Calu3 (cell line): Measurements from ENCODE around the gene GPLD1. TPM values are rescaled to one million over a fixed set of nuclear protein-coding genes. Genes with fewer than 3 reads are reported as not detected.

Experiments used
- BruUV-seq: library from RNA; stranded (reverse); fragments of 400-500 nt; replicated peaks from 2 replicates; lab custom pipeline; 2021; lab: Mats Ljungman, UMichigan
- CTCF ChIA-PET: fragments of 300-600 bp; sonication (Branson Sonifier 250); formaldehyde crosslinking; loops from one replicate; lab custom pipeline; 2022; ENCODE audit warnings: antibody characterized with exemption; lab: Charles Lee
- DNase-seq: peaks from one replicate; pipeline ENCODE4 v3.0.0; 2022
- H3K27ac Mint-ChIP-seq: one replicate; pipeline ENCODE4 v1.8.0; 2022; ENCODE audit warnings: mixed read lengths; ENCODE audit not compliant: unreplicated experiment
- H3K27me3 Mint-ChIP-seq: one replicate; pipeline ENCODE4 v1.8.0; 2022; ENCODE audit warnings: mixed read lengths; ENCODE audit not compliant: unreplicated experiment
- H3K36me3 Mint-ChIP-seq: one replicate; pipeline ENCODE4 v1.8.0; 2022; ENCODE audit warnings: mild to moderate bottlenecking, moderate library complexity, mixed read lengths; ENCODE audit not compliant: insufficient read depth, unreplicated experiment
- H3K4me1 Mint-ChIP-seq: one replicate; pipeline ENCODE4 v1.8.0; 2022; ENCODE audit warnings: mild to moderate bottlenecking, low read depth, mixed read lengths; ENCODE audit not compliant: unreplicated experiment
- H3K4me3 Mint-ChIP-seq: one replicate; pipeline ENCODE4 v1.8.0; 2022; ENCODE audit warnings: mild to moderate bottlenecking, low read depth, moderate library complexity, mixed read lengths; ENCODE audit not compliant: unreplicated experiment
- H3K9me3 Mint-ChIP-seq: one replicate; pipeline ENCODE4 v1.8.0; 2022; ENCODE audit warnings: low read depth, mixed read lengths; ENCODE audit not compliant: unreplicated experiment
- CTCF ChIP-seq: fragments of 200-600 bp; IDR thresholded peaks from one replicate; pipeline ENCODE4 v1.8.0; 2022; ENCODE audit warnings: antibody characterized with exemption; ENCODE audit not compliant: unreplicated experiment
- intact Hi-C: fragments of 100-400 bp; cut with micrococcal nuclease; formaldehyde crosslinking; loops from one replicate; pipeline ENCODE4 v1.10.0; 2022; ENCODE audit not compliant: unreplicated experiment
- total RNA-seq: library from RNA; stranded (reverse); gene quantifications from 2 replicates; pipeline ENCODE4 v1.2.3, GENCODE V29; 2022

The GPLD1 gene
- total RNA-seq, 1 experiment from 2014 or later: 3.5 TPM

GRCh38 chr6:24445704-24446103 is 43.7 kb downstream of the GPLD1 start:
- Mint-ChIP-seq H3K36me3 (no peaks in the 10 kb centered on the region), H3K4me1 (peaks cover 14% of the 10 kb centered on the region), H3K4me3 (no peak overlapping the region), H3K27me3 (no peaks in the 10 kb centered on the region), H3K27ac (no peak overlapping the region), H3K9me3 (no peaks in the 10 kb centered on the region)
- no TSS peak for BruUV-seq
- TF ChIP-seq CTCF: no peak
- CTCF ChIA-PET: no interaction called here
- no peak for DNase-seq
- intact Hi-C loops: no loop called here

- Mint-ChIP-seq H3K4me3 (no peak overlapping the region), H3K27me3 (no peaks in the 10 kb centered on the region), H3K27ac (no peak overlapping the region), H3K4me1 (peaks cover 14% of the 10 kb centered on the region), H3K9me3 (no peaks in the 10 kb centered on the region), H3K36me3 (no peaks in the 10 kb centered on the region)
- TF ChIP-seq CTCF: no peak
- DNase-seq: no peak
- intact Hi-C loops: no loop called here
- CTCF ChIA-PET: no interaction called here
- no TSS peak for BruUV-seq
These were observed 44.8 kb downstream of the GPLD1 start for GRCh38 chr6:24444588-24444987.

GRCh38 chr6:24441599-24441904 is 47.8 kb downstream of the GPLD1 start:
- H3K27ac Mint-ChIP-seq: no peak overlapping the region
- CTCF ChIA-PET: no interaction called here
- no peaks in the 10 kb centered on the region for H3K36me3 Mint-ChIP-seq
- no TSS peak for BruUV-seq
- no peaks in the 10 kb centered on the region for H3K9me3 Mint-ChIP-seq
- H3K4me3 Mint-ChIP-seq: no peak overlapping the region
- H3K4me1 Mint-ChIP-seq: peaks cover 14% of the 10 kb centered on the region
- DNase-seq: no peak
- no peaks in the 10 kb centered on the region for H3K27me3 Mint-ChIP-seq
- no peak for TF ChIP-seq CTCF
- intact Hi-C loops: no loop called here

- H3K36me3 Mint-ChIP-seq: no peaks in the 10 kb centered on the region
- intact Hi-C loops: no loop called here
- H3K27ac Mint-ChIP-seq: no peak overlapping the region
- DNase-seq: no peak
- no peaks in the 10 kb centered on the region for H3K9me3 Mint-ChIP-seq
- no TSS peak for BruUV-seq
- H3K4me1 Mint-ChIP-seq: peaks cover 14% of the 10 kb centered on the region
- no peaks in the 10 kb centered on the region for H3K27me3 Mint-ChIP-seq
- no peak overlapping the region for H3K4me3 Mint-ChIP-seq
- TF ChIP-seq CTCF: no peak
- CTCF ChIA-PET: no interaction called here
These were observed 48.3 kb downstream of the GPLD1 start for GRCh38 chr6:24440897-24441598.
